GM21723 (cell line): ENCODE measurements around the gene CIBAR2.

ENCODE experiments used
- ATAC-seq: cut with Tn5 transposase; IDR thresholded peaks from one replicate; pipeline ENCODE4 v1.9.1; 2021; ENCODE audit warnings: mild to moderate bottlenecking, moderate library complexity; ENCODE audit not compliant: unreplicated experiment

The CIBAR2 gene

DNA sequence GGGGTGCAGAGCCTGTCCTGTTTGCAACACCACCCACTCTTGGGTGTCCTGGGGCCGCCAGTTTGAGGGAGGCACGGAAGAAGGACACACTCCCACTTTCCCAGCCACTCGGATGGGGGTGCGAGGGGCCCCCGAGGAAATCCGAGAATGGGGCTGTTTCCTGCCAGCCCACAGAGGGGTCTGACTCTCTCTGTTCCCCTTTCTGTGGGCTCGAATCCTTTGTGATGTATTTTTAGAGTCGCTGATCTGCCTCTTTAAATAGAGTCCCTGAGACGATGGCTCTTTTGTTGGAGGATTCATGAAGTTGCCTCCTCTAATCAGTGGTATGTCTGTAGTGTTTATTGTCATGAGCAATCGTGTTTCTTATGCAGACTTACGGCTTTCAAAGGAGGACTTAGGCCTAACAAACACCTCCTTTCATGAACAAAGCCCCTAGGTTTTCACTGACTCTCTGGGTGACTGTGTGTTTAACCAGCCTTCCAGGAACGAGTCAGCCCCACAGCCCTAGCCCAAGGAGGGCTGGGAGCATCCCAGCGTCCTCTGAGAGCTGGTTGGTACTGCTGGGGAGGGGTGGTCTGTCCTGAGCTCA, 29.1 kb downstream of the CIBAR2 start:
- no peak for ATAC-seq

DNA sequence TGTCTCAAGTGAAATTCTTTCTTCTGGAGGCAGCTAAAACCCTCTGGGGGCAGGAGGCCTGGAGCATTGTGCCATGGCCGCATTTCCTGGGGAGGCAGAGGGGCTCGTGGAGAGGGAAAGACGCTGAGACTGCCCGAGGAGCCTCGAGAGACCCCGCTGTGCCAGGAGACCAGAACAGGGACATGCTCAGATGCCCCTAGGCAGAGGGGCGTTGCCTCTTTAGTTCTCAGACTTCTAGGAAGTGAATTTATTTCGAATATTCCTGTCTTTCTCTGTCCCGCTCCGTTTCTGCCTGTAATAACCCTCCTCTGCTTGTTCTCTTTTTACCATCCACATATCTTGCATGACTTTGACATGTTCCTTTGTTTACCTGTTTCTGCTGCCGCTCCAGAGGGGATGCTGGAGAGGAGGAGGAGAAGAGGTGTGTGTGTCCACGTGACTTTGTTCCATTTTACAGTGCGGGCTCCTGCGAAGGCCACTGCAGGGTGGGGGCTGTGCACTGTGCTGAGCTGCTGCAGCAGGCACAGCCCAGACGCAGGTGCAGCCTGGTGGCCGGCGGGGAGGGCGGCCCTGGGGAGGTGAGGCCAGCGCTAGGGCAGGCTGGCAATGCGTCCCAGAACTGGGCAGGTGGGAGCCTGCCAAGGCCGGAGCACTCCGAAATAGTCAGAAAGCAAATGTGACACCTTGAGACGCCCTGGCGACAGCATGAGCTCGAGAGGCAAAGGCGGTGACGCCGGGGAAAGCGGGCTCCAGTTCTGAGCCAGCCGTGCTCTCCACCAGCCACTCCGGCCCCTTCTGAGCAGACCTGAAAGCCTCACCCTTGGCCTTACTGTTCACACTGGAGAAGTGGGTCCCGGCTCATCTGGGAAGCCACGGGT, 29.9 kb downstream of the CIBAR2 start:
- ATAC-seq: no peak

DNA sequence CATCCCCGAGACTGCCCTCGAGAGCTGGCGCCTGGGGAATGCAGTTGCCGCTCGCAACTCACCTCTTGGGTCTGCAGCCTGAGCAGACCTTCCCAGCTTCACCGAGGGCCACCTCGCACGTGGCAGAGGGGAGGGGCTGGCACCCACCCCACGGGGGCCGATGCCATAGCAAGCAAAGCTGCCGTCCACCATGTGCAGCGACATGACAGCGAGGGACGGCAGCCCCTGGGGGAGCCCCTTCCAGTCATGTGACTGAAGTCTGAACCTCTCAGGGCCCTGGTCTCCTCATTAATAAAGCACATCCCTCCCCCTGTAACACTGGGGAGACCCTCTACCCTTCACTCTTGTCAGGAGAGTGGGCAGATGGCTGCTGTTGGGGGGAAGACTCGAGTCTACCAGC, 30.5 kb downstream of the CIBAR2 start:
- ATAC-seq: no peak

DNA sequence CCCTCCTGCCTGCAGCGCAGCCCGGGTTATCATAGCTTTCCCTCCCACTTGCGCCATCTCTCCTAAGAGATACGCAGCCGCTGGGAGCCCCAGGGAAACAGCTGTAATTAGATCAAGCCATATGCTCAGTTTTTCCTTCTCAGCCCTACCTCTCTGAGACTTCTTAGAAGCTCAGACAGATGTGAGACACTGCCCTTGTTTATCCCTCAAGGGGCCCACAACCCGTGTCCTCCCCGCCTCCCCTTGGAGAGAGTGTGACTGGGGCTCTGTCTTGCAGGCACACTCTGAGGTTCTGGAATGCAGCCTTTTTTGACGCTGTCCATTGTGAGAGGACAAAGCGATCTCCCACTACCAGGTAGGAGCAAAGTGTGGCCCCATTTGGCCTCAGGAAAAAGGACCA, 31.2 kb downstream of the CIBAR2 start:
- no peak for ATAC-seq

DNA sequence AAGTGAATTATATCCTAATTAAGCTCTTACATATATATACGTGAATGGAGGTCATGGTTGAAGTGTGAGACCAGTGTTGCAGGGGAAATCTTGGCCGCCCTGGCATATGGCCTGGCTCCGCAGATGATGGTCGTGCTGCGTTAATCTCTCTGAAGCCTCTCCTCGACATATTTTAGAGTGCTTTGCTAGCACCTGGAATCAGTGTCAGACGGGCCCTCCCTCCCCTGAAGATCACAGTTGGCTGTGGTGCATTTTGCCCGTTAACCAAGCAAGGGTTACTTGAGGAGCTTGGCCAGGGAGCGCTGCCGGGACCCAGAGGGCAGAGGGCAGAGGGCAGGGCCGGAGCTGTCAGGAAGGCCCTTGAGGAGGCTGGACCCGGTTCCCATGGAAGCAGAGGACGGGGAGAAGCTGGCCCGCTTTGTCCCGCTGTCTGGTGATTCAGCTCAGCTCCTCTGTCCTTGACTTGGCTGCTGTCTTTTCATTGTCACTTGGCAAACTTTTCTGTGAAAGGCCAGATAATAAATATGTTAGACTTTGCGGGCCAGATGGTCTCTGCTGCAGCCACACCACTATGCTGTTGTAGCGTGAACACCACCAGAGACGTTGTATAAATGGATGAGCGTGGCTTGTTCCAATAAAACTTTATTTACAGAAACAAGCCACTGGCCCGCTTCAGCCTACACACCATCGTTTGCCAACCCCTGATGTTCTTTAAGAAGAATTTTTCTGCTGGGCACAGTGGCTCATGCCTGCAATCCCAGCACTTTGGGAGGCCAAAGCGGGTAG, 32.3 kb downstream of the CIBAR2 start:
- no peak for ATAC-seq

DNA sequence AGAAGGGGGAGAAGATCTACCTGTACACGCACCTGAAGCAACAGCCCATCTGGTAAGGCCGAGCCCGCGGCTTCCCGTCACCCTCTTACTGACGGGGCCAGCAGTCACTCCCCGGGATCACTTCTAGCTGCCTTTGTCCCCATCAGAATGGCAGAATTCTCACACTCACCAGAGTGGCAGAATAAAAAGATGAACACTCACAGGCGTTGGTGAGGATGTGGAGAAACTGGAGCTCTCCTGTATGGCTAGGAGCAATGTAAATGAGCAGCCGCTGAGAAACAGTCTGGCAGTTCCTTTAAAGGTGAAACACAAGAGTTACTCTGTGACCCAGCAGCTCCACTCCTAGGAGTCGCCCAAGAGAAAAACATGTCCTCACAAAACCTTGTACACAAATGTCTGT, 33.3 kb downstream of the CIBAR2 start:
- no peak for ATAC-seq

DNA sequence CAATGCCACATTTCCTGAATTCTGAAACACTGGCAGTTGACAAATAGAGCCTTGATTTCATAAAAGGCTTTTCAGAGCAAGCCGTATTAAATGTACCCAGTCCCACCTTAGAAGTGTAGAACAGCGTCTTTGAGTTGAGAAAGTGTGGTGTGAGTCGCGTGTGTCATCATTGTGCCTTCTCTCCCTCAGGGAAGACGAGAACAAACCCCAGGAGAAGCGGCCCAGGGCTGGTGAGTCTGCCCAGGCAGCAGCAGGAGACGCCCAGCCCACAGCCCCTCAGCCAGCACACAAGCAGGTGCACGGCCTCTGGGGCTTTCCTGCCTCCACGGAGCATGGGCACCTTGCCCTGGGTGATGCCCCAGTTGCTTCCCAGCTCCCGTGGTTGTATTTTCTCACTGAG, 34.0 kb downstream of the CIBAR2 start:
- ATAC-seq: no peak

DNA sequence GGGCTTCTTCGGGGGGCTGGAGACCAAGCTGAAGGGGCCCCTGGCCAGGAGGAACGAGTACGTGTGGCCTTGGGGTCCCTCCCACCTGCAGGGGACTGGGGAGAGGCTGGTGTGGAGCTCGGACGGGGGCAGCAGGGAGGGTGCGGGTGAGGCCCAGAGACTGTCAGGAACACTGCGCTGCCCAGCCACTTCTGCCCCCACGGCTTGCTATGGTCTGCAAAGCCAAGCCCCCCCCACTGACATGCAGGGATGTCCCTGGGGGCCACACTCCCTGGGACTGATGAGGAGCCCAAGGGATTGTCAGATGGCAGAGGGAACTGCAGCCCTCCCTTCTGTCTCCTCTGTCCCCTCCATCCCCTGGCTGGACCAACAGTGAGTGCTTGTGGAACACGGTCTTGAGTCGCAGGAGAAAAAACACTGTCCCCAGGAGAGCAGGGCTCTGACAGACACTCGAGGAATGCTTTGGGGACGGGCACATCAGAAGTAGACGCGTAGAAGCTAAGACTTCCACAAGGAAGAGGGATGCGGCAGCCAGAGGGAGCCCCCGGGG, 34.6 kb downstream of the CIBAR2 start:
- no peak for ATAC-seq

DNA sequence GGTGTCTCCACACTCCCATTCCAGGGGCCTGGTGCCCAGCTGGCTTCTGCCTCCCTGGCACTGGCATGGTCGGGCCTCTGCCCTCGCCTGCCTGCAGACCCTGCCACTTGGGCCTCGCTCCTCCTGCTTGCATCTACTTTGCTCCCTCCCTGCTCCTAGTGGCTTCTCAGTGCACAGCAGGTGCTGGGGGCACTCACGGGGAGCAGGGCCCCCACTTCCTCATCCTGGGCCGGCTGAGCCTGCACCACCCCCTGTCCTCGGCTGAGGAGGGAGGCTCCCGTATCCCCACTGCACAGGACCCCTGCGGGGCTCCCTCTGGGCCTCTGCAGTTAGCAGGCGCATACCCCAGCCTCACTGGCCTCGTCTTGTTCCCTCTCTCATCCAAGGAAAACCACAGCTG, 35.2 kb downstream of the CIBAR2 start:
- no peak for ATAC-seq

DNA sequence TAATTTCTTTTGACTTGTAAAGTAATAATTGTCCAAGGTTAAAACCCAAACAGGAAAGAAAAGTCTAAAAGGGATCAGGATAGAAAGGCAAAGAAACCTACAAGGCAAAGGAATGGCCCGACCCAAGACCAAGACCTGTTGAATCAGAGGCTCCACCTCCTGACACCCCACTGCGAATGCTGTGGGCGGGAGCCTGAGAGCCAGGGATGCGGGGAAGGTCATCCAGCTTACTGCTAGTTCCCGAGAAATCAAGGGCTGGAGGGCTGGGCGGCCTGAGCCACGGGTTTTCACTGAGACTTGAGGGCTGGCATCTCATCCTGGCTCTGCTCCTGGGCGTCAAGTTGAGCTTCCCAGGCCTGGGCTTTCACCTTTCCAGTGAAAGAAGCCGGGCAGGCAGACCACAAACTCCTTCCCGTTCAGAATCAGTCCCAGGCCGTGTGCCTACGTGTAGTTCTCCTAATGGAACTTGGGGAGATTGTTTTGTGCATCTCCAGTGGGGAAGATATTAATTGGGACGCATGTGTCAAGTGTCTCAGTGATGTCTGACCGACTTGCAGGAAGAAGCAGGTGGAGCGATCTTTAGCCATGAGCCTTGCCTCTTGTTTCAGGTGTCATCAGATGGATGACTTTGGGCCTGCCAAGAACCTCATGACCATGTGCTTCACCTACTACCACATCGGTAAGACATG, 36.9 kb downstream of the CIBAR2 start:
- no peak for ATAC-seq

DNA sequence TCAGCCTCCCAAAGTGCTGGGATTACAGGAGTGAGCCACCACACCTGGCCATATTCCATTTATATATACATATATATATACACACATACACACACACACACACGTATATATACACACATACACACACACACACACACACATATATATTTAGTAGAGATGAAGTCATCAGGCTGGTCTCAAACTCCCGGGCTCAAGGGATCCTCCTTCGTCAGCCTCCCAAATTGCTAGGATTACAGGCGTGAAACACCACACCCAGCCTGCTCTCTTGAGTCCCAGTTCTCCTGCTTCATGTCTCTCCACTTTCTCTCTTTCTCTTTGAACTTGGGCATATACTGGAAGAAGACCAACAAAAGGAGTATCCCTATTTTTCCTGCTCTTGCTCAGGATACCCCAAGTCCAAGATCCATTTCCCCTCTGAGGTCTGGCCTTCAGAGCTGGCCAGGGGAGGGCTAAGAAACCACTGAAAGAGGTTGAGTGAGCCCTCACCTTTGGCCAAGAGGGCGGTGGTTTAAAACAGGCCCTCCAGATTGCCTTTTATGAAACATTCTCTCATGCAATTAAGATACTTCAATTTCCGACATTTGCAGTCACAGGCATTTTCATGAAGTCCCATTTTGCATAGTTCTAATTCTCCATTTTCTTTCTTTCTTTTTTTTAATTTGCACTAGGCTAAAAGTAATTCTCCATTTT, 37.9 kb downstream of the CIBAR2 start:
- no peak for ATAC-seq

DNA sequence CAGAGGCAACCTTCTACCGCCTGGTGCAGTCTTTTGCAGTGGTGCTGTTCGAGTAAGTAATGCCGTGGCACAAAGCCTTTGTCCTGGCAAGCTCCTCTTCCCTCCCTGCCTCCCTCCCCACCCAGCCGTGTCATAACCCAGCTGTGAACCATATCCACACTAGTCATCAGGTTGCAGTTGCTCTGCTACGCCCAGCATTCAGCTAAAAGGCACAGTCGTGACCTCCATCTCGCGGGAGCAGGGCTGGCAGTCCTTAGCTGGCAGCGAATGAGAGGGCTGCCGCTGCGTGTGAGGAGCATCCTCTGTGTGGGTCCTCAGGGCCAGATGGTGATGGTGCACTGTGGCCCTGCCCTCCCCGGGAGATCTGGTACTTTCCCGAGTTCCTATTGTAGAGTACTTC, 39.3 kb downstream of the CIBAR2 start:
- no peak for ATAC-seq

DNA sequence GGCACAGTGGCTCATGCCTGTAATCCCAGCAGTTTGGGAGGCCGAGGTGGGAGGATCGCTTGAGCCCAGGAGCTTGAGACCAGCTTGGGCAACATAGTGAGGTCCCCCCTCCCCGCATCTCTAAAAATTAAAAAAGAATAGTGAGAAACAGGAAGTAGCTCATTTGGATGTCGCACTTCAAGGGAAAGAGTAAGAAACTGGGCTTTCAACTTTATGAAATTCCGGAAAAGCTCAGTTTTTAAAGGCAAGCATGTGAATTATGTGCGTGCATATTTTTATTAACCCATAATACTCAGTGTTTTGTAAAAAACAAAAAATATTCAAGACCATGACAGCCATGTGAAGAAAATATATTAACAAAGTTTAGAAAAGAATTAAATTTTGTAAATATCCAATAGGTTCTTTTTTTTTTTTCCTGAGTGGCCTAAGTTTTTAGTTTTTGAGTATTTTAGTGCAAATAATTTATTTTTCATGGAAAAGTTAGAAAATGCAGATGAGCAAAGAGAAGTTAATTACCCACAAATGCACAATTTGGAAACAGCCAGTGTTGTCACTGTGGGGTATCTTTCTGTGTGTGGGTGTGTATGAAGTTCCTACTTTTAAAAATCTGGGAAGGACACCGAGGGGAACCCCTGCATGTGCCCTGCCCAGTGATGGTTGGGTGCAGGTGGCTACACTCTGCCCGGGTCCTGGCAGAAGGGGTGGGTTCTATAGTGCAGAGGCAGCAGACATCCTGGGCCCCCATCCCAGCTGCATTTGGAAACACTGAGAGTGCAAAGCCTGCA, 40.0 kb downstream of the CIBAR2 start:
- no peak for ATAC-seq

DNA sequence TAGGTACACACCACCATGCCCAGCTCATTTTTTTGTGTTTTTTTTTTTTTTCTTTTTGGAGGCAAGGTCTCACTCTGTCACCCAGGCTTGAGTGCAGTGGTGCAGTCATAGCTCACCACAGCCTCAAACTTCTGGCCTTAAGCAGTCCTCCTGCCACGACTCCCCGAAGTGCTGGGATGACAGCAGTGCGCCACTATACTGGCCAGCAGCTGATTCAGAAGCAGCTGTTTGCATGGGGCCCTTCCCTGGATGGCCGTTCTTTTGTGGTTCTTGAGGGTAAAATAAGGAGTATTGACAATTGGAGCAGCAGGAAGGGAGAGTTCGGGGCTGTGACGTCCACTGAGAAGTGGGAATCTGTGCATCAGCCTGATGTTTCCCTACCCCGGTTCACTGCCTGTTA, 43.1 kb downstream of the CIBAR2 start:
- ATAC-seq: no peak

DNA sequence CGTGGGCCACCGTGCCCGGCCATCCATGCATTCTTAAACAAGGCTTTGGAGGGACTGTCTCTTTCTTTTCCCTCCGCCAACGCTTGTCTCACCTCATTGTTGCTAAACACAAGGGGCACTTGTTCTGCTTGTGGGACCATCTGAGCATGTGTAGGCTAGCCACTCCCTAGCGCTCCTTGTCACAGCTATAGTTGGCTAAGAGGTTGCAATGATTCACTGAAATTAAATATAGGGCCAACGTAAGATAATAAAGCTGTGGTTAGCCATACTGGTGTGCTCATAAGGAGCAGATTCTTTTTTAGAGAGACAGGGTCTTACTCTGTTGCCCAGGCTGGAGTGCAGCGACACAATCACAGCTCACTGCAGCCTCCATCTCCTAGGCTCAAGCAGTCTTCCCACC, 43.5 kb downstream of the CIBAR2 start:
- ATAC-seq: no peak

DNA sequence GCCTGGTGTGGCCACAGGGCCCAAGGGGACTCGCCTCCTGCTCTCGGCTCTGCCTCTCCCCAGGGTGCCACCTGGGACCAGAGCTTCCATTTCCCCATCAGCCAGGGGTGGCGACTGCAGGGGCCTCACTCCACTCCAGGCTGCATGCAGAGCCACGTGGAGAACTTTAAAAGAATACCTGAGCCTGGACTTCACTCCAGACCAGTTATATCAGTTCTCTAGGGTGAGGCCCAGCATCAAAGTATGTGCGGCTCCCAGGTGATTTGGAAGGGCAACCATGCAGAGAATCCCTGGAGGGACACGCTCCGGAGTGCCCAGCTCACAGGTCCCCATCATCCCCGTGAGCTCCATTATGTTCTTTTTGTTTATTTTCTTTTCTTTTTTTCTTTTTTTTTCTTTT, 44.8 kb downstream of the CIBAR2 start:
- no peak for ATAC-seq

DNA sequence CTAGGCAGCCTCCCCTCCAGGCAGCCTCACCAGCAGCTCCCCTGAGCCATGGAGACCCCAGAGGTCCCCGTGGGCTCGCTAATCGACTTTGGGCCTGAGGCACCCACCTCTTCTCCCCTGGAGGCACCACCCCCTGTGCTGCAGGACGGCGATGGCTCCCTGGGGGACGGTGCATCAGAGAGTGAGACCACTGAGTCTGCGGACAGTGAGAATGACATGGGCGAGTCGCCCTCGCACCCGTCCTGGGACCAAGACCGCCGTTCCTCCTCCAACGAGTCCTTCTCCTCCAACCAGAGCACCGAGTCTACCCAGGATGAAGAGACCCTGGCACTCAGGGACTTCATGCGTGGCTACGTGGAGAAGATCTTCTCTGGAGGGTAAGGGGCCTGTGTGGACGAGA, 45.2 kb downstream of the CIBAR2 start:
- ATAC-seq: no peak

DNA sequence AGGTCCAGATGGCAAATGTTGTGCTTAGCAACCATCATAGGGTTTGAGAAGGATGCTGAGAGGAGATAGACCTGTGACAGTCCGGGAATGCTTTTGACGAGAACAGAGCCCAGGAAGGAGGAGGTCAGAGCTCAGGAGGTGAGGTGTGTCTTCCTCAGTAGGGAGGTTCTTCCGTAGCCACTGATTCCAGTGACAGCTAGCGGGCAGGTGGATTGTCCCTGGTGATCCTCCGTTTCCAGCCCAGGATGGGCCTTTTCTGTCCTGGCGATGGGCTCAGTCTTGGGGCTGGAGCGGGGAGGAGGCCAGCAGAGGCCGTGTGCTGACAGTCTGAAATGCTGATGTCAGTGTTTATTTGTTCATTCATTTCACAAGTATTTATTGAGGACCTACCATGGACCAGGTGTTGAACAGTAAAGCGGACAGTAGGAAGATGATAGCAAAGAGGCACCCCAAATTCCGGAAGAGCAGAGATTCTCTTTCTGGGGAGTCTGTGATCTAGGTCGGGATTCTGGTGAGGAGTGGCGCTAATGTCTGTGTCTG, 45.9 kb downstream of the CIBAR2 start:
- ATAC-seq: no peak

DNA sequence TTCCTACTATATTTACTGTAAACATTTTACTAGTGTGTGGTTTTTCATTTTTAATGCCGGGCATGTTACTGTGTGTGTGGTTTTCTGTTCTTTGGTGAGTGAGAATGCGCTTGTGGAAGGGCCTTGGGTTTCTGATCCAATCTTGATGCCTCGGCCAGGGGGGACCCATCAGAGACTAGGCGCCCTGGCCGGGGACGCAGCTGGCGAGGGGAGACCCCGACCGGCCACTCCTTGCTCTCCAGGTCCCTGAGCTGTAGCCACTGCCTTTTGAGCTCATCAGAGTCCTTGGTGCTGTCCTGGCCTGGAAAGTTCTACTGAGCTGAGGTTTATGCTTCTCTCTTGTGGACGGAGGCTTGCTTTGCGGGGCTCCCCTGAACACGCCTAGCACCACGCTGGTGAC, 47.2 kb downstream of the CIBAR2 start:
- ATAC-seq: no peak
